NCI-H2029 (cell line): Measurements from ENCODE around the gene USP49.

ENCODE experiments used
- DNase-seq: peaks from one replicate; lab custom pipeline; 2025; lab: John Stamatoyannopoulos, UW

Gene USP49

DNA sequence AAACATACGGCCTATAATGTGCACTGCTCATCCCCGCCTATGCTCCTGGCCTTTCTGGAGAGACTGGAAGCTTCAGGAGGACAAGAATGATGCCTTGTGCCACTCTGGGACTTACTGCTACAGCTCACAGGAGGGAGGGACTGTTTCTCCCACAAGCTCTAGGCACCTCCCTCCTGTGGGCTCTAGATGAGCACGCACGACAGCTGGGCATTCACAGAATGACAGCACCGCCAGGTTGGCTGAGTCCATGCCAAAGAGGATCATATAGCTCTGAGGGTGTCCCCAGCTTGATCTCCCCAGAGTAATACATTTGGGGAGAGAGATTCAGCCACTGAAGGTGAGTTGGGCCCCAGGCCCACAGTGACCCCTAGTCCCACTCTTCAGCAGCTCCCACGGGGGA, 137.9 kb downstream of the USP49 start:
- DNase-seq: no peak

GRCh38 chr6:41756354-41756753, 138.8 kb downstream of the USP49 start:
- DNase-seq: no peak

DNA sequence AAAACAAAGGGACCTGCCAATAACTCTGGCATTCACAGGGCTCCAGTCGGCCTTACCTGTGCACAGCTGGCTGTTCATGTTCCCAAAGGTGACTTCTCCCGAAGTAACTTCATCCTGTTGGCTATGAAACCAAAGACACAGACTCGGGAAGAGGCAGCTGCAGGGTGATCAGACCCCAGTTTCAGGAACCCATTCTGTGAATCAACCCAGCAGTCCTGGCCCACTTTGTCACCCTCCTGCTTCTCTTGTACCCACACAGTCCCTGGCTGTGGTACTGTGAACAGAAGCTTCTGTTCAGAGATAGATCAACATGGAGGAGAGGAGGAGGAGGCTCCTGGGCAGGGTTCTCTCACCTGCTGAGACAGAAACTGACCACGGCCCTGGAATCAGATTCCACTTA, 139.3 kb downstream of the USP49 start:
- DNase-seq: no peak

- DNase-seq: no peak
Measured at GRCh38 chr6:41750374-41750773, 144.8 kb downstream of the USP49 start.

GRCh38 chr6:41748542-41748941, 146.6 kb downstream of the USP49 start:
- DNase-seq: peak; percentile 36

GRCh38 chr6:41748102-41748477, 147.1 kb downstream of the USP49 start:
- DNase-seq: no peak

- DNase-seq: no peak
Measured at GRCh38 chr6:41747256-41748101, 147.7 kb downstream of the USP49 start, which contains the start of gene PGC. TSS of gene PGC (minus strand) at chr6:41747397. CDS start at chr6:41747334, 63 bp downstream.

- DNase-seq: no peak
Measured at GRCh38 chr6:41746107-41746506, 149.1 kb downstream of the USP49 start.

DNA sequence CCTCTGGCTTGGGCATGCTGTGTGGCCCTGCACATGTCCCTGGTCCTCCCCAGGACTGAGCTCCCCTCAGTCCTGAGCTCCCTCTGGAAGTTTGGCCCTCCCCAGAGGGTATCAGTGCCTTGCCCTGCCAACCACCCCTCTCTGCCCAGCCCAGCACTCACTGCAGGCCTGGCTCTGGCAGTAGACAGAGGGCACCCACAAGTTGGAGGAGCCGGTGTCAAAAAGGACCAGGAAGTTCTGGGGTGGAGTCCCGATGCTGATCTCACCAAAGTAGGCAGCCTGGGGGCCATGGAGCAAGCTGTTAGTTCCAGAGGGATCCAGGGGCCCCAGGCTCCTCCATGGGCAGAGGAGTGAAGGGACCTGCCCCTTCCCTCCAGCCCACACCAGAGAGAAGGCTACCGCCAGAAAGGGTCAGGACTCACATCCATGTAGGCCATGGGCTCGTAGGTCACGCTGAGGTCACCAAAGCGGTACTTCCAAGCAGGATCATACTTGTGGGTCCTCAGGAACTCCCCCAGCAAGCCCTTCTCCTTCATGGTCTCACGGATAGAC, 150.9 kb downstream of the USP49 start:
- no peak for DNase-seq

GRCh38 chr6:41743406-41744235, 151.6 kb downstream of the USP49 start:
- DNase-seq: no peak

DNA sequence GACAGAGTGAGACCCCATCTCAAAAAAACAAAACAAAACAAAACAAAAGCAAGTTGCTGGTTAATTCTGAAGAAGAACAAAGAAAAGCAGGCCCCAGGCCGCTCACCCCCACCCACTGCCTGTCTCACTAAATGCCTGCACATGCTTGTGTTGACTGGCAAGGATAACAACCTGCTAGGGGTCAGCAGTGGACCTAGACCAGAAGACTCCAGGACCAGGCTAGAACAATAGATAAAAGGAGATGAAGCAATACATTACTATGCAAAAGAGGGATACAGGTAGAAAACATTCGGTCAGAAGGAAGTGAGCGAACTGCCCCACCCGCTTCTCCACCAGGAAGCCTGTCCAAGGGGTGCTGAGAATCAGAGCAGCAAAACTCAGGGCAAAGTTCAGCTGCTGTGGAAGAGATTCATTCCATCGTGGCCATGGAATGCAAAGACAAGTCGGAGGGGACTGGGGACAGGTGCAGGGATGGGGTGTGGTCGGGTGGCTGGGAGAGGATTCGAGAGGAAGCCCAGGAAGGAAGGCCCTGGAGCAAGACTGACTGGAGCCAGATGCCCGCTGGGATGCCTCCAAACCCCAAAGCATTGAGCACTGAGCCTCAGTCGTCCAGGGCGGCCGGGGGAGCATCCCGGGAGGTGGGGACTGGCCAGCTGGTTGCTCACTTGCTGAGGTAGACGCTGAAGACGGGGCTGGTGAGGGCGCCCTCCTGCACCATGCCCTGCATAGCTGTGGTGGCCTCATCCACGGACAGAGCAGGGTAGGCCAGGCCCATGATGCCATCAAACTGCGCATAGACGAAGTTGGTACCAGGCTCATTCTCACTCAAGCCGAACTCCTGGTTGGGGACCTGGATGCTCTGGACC, 153.3 kb downstream of the USP49 start:
- no peak for DNase-seq

DNA sequence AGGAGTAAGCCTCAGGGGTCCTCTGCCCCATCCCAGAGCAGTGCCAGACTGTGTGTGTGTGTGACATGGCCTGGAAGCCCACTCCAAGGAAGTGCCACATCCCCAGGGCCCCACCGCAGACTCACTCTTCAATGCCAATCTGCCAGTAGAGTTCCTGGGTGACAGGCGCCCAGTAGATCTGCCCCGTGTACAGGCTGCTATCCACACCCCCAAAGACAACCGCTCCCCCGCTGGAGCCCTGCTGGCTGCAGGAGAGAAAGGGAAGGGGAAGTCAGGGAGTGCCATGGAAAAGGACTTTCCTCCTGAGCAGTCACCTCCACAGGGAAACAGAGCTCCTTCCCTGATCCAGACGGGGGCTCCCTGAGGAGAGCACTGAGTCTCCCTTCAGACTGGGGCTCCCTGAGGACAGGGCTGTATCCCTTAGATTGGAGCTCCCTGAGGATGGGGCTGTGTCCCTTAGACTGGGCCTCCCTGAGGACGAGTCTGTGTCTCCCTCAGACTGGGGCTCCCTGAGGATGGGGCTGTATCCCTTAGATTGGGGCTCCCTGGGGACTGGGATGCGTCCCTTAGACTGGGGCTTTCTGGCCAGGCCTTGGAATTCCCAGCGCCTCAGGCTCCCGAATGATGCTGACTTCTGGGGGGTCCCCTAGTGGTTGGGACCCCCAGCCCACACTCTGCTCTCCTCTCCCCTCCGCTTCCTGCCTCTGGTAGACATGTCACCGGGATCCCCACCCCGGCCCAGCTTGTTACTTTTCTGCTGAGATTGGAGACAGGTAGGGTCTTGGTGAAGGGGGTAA, 154.6 kb downstream of the USP49 start:
- DNase-seq: no peak
